ENCODE data around the gene RAB7B.

DNA sequence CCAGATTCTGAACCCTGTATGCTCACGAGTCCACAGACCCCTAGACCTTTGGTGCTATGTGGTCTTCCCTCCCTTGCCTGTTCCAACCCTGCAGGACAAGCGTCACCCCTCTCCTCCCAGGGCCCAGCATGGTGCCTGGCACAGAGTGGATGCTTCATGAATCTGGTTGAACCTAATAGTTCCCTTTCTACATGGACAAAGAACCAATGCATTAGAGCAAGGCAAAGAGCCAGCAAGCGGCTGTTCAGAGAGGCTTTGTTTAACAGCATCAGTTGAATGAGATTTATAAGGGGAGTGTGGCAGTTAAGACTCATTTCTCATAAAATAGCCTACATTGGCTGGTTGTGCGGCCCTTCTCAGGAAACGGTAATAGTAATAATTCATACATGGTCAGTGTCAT, 74.9 kb downstream of the RAB7B start:
- TF ChIP-seq, protein P1, sequence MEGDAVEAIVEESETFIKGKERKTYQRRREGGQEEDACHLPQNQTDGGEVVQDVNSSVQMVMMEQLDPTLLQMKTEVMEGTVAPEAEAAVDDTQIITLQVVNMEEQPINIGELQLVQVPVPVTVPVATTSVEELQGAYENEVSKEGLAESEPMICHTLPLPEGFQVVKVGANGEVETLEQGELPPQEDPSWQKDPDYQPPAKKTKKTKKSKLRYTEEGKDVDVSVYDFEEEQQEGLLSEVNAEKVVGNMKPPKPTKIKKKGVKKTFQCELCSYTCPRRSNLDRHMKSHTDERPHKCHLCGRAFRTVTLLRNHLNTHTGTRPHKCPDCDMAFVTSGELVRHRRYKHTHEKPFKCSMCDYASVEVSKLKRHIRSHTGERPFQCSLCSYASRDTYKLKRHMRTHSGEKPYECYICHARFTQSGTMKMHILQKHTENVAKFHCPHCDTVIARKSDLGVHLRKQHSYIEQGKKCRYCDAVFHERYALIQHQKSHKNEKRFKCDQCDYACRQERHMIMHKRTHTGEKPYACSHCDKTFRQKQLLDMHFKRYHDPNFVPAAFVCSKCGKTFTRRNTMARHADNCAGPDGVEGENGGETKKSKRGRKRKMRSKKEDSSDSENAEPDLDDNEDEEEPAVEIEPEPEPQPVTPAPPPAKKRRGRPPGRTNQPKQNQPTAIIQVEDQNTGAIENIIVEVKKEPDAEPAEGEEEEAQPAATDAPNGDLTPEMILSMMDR (IDR thresholded peaks at IDR 0.05) = no peak
- TF ChIP-seq SP1 (CRISPR knock-in tag; conservative IDR thresholded peaks at IDR 0.05) (no peak), ETV6 (CRISPR knock-in tag; IDR thresholded peaks at IDR 0.05) (no peak), USF2 (CRISPR knock-in tag; IDR thresholded peaks at IDR 0.05) (no peak), NR1H2 (CRISPR knock-in tag; IDR thresholded peaks at IDR 0.05) (no peak), ZNF281 (CRISPR knock-in tag; IDR thresholded peaks at IDR 0.05) (no peak), MYBL2 (CRISPR knock-in tag; IDR thresholded peaks at IDR 0.05) (no peak), MAX (CRISPR knock-in tag; IDR thresholded peaks at IDR 0.05) (no peak), CREB1 (CRISPR knock-in tag; IDR thresholded peaks at IDR 0.05) (no peak)
- TF ChIP-seq, protein P2, sequence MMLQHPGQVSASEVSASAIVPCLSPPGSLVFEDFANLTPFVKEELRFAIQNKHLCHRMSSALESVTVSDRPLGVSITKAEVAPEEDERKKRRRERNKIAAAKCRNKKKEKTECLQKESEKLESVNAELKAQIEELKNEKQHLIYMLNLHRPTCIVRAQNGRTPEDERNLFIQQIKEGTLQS (CRISPR knock-in tag; conservative IDR thresholded peaks at IDR 0.05) = no peak
- TF ChIP-seq, protein P3, sequence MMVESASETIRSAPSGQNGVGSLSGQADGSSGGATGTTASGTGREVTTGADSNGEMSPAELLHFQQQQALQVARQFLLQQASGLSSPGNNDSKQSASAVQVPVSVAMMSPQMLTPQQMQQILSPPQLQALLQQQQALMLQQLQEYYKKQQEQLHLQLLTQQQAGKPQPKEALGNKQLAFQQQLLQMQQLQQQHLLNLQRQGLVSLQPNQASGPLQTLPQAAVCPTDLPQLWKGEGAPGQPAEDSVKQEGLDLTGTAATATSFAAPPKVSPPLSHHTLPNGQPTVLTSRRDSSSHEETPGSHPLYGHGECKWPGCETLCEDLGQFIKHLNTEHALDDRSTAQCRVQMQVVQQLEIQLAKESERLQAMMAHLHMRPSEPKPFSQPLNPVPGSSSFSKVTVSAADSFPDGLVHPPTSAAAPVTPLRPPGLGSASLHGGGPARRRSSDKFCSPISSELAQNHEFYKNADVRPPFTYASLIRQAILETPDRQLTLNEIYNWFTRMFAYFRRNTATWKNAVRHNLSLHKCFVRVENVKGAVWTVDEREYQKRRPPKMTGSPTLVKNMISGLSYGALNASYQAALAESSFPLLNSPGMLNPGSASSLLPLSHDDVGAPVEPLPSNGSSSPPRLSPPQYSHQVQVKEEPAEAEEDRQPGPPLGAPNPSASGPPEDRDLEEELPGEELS (CRISPR knock-in tag; IDR thresholded peaks at IDR 0.05) = no peak

Measured in WTC11 (cell line).